ENCODE data around the gene ZNF628.
A peak's percentile ranks its signal among the peaks of the same experiment; 100 is the strongest.
"Not testable (repeated sequence)": the region's sequence is repeated elsewhere in the genome, so short reads cannot be mapped to it uniquely, and the experiment has no call there.

The ZNF628 gene

DNA sequence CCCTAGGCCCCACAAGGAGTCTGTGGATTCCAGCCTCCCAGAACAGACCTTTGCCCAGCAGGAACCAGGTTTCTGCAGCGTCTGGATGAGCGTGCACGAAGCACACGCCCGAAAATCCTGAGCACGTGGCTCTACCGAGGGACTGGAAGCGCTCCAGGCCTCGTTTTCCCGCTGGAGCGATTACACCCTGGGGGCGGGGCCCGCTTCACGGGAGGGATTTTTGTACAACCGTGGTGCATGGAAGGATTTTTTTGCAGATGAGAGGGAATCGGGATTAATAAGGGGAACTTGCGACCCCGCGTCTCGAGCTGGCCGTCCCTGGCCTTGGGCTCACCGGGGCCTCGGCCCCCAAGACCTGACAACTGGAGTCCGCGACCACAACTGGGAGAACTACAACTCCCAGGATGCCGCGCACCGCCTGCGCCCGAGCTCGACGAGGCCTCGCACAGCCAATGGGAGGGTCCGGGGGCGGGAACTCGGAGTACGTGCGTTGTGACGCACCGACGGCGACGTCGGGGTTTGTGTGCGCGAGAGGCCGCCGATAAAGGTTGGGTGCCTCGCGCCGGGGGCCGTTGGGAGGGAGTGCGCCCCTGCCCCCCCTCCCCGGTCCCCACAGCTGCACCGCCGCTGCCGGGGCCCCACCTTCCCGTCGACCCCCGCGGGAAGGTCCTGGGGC is at the start of gene ZNF628:
Gene ZNF628 (plus strand): TSS at position 518 of the 676 bp plus-strand sequence. CDS start 3,294 bp downstream, outside the sequence.
- DNase-seq (ENCODE audit: low read depth, low spot score) = peak; percentile 98

DNA sequence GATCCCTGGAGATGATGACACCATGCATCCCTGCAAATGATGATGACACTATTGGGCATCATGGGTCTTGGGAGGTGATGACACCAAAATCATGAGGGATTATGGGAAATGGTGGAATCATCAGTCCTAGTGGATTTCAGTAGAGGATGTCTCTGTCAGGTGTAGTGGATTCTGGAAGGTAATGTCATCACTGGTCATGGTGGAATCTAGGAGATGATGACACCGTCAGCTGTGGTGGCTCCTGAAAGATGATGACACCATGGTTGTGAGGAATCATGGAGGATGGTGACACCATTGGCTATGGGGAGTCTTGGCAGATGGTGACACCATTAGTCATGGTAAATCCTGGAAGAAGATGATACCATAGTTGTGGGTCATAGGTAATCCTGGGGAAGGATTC is 45.2 kb upstream of the ZNF628 start:
- DNase-seq (ENCODE audit: low read depth, low spot score) = no peak

DNA sequence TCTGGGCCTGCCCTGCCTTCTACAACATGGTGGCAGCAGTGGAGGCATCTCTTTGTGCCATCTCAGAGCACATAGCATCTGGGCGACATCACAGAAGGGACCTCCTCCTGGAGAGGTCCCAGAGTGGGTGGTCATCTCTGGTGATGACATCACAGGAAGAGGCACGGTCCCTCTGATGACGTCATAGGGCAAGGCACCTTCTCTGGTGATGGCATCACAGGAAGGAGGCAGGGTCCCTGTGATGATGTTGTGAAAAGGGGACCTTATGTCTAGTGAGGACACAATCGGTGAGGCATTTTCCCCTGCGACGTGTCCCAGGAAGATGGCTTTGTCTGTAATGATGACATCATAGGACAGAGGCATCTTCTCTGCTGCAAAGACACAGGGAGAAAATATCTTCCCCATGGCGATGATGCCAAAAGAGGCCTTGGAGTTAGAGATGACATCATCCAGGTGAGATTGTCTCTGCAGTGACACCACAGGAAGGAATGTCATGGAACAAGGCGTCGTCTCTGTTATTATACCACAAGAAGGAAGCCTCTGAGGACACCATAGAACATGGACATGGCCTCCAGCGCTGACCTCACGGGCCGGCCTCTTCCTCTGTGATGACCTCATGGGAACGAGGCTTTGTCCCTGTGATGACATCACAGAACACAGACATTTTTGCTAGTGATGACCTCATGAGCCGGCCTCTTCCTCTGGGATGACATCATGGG is 44.0 kb upstream of the ZNF628 start:
- DNase-seq (ENCODE audit: low read depth, low spot score) = peak; percentile 20

DNA sequence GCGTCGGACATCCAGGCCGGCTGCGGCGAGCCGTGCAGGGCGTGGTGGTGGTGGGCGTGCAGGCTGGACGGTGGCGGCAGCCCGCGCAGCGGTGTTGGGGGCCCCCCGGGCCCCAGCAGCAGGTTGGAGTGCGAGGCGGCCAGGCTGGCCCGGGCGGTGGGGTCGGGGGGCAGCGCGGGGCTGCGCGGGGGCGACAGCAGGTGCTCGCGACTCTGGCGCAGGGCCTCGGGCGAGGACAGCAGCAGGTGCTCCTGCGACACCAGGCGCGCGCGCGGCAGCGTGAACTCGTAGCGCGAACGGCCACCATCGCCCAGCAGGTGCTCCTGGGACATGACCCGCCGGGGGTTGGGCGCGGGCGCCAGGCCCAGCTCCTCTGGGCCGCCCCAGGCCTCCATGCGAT is 43.1 kb upstream of the ZNF628 start:
- no peak for DNase-seq (ENCODE audit: low read depth, low spot score)

DNA sequence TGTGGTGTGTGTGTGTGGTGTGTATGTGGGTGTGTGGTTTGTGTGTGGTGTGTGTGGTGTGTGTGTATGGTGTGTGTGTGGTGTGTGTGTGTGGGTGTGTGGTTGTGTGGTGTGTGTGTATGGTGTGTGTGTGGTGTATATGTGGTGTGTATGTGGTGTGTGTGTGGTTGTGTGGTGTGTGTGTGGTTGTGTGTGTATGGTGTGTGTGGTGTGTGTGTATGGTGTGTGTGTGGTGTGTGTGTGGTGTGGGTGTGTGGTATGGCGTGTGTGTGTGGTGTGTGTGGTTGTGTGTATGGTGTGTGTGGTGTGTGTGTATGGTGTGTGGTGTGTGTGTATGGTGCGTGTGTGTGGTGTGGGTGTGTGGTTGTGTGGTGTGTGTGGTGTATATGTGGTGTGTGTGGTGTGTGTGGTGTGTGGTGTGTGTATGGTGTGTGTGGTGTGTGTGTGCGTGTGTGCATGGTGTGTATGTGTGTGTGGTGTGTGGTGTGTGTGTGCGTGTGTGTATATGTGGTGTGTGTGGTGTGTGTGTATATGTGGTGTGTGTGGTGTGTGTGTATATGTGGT is 42.0 kb upstream of the ZNF628 start:
- DNase-seq (ENCODE audit: low read depth, low spot score) = no peak

DNA sequence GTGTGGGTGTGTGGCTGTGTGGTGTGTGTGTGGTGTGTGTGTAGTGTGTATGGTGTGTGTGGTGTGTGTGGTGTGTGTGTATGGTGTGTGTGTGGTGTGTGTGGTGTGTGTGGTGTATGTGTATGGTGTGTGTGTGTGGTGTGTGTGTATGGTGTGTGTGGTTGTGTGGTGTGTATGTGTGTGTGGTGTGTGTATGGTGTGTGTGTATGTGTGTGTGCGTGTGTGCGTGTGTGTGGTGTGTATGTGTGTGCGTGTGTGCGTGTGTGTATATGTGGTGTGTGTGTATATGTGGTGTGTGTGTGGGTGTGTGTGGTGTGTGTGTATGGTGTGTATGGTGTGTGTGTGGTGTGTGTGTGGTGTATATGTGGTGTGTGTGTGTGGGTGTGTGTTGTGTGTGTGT is 41.4 kb upstream of the ZNF628 start:
- DNase-seq (ENCODE audit: low read depth, low spot score) = no peak

DNA sequence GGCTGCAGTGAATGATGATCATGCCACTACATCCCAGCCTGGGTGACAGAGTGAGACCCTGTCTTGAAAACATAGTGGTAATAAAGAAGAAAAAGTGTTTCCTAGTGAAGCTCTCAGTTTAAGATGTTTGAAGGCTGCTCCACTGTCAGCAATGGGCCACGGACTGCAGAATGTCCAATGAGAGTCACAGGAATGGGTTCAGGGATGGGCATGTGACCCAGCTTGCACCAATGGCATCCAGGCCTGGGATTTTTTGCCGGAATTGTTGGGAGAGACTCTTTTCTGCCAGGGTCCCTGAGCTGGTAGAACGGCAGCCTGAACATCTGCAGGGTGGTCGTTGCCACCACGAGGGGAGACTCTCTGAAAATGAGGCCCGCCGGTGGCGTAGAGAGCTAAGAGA is 39.6 kb upstream of the ZNF628 start:
- no peak for DNase-seq (ENCODE audit: low read depth, low spot score)

DNA sequence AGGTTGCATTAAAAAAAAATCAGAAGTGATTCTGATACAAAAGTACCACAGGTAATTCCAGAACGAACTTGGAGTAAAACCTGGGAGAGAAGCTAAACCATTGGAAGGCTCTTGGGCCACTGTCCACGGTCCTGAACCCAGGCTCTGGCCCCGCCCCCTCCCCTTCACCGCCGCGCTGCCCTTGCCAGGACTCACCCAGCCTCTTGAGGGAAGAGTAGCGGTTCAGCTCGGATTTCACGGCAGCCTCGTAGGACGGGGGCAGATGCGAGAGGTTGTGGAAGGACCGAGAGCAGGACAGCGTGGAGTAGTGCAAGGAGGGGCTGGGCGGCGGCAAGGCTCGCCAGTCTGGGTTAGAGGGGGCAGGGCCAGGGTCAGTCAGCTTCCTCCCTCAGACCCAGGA is 39.0 kb upstream of the ZNF628 start:
- peak; percentile 90 for DNase-seq (ENCODE audit: low read depth, low spot score)

DNA sequence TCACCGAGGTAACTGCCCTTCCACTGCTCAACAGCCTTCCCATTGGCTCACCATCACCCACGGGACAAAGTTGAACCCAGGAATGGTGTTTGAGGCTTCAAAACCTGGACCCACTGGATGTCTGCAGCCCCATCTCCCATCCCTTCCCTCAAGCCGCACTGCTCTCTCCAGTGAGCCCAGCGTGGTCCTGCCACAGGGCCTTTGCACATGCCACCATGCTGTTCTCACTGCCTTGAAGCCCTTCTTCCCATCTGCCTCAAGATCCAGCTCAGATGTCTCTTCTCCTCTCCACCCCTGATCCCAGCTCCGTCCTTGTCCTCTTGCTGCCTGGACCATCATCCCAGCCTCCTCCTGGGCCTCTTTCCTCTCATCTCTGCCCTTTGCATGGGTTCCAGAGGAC is 37.4 kb upstream of the ZNF628 start:
- no peak for DNase-seq (ENCODE audit: low read depth, low spot score)

DNA sequence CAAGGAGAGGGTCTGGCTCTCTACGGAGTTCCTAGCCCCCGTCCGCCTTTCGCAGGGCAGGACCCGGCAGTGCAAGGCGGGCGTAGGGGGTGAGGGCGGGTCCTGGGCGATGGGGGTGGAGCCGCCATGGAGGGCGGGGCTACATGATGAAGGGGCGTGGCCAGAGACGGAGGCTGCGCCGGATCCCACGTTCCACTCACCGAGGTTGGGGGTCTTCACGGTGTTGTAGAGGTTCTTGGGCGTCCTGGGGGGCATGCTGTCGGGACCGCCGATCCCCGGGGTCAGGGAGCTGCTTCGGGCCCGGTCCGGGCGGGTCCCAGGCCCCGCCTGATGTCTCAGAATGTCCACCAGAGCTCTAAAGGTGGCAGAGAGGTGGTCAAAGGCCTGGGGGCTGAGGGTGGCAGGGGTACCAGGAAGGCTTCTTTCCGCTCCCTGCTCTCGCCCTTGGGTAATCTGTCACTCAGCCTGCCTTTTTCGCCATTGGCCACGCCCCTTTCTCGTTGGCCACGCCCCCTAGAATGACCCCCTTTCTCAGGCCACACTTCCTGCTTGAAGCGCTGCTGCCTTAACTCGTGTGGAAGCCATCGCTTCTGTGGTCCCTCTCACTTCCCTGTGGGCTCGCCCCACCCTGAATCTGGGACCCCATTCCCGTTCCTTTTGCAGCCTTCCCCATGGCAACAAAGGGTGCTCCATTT is 35.9 kb upstream of the ZNF628 start:
- peak; percentile 84 for DNase-seq (ENCODE audit: low read depth, low spot score)

DNA sequence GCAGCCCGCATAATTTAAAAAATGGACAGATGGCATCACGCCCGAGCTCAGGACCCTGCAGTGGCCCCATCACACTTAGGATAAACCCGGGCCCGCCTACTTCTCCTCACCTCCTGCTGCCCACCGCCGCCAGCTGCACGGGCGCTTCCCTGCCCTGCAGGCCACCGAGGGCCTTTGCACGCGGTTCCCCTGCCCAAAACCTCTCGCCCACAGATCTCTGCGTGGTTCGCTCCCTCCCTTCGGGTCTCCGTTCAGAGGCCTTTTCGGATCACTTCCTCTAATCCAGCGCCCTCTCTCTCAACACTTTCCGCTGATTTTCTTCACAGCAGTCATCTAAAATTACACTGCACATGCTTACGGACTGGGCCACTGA is 35.1 kb upstream of the ZNF628 start:
- DNase-seq (ENCODE audit: low read depth, low spot score) = no peak

DNA sequence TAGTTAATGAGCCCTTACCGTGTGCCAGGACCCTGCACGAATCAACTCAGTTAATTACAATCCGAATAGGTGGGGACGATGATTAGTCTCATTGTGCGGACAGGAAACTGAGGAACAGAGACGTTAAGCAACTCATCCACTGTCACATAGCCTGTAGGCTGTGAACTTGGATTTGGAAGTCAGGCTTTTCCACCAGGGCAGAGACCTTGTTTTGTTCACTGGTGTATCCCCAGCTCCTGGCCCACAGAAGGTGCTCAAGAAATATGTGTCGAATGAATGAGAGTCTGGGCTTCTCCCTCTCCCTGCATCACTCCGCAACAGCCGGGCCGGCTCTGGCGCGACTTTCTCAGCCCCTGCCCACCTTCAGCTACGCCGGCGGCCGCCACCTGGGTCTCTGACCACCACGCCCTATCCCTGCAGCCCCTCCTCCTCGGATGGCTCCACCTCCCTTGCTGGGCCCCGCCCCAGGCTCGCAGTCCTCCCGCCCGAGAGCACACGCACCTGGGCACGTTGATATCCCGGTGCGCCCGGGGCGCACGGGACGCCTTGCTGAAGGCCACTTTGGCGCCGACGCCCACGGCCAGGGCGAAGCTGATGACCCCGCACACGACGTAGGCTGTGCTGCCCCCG is 34.6 kb upstream of the ZNF628 start:
- peak; percentile 78 for DNase-seq (ENCODE audit: low read depth, low spot score)

DNA sequence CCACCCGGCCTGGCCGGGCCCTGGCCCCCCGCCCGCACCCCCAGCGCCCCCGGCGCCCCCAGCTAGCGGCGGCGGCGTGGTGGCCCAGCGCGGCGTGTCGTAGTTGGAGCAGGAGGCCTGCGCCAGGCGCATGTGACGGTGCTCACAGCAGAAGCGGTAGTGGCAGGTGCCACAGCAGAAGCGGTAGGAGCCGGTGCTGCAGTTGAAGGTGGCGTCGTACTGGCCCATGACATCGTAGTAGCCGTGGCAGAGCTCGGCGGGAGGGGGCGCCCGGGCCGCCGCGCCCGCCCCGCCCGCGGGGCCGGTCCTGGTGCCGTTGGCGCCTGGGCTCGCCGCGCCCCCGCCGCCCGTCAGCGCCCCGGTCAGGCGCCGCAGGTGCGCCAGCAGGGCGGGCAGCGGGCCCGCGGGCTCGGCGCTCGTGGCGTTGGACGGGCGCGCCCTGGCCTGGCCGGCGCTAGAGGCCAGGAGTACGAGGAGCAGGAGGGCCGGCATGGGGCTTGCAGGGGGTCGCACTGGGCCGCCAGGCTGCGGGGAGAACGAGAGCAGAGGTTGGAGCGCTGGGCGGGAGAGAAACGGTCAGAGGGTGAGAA is 34.0 kb upstream of the ZNF628 start:
- no peak for DNase-seq (ENCODE audit: low read depth, low spot score)

DNA sequence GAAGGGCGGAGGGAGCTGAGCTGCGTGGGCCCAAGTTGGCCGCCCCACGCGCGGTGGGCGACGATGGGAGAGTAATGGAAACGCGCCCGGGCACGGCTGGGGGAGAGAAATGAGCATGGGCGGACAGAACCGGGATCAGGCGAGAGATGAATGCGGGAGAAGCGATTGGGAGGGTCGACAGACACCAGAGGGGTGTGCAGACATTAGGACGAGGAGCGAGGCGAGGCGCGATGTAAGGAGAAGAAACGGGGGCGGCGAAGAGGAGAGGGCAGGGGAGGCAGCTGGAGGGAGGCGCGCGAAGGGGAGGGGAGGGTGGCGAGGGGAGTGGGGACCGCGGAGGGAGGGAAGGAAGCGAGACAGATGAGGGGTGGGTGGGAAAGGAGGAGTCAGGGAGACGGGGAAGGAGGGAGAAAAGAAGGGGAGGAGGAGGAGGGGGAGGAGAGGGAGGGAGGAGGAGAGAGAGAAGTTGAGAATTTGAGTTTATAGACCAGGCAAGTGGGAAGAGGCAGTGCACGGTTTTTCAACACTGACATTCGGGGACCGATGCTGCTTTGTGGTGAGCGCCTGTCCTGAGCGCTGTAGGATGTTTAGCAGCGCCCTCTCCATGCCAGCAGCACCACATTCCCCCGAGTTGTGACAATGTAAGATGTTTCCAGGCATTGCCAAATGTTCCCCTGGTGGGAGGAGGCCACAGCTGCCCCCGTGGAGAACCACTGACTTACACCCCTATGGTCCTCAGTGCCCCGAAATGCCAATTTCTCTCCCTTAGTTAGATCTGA is 33.2 kb upstream of the ZNF628 start, which contains the start of gene SHISA7:
Gene SHISA7 (minus strand): TSS at position 256 of the 779 bp plus-strand sequence. CDS start 437 bp downstream, outside the sequence.
- DNase-seq (ENCODE audit: low read depth, low spot score) = no peak

DNA sequence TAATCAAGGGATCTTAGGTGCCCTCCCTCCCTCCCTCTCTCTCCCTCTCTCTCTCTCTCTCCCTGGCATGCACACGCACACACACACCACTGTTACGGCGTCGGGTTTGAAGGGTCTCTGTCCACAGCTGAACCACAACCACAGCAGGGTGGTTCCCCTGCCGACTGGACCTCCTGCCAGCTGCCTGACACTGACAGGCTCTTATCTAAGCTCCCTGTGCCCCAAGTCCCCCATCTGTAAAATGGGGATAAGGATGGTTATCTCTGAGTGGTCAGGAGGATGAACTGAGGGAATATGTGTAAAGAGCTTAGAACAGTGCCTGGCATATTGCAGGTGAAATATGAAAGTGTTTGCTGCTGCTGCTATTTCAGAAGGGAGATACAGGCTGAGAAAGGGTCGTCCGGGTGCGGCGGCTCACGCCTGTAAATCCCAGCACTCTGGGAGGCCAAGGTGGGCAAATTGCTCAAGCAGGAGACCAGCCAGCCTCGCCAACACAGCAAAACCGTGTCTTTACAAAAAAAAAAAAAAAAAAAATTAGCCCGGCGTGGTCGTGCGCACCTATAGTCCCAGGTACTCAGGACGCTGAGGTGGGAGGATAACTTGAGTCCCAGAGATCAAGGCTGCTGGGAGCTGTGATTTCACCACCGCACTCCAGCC is 32.5 kb upstream of the ZNF628 start:
- no peak for DNase-seq (ENCODE audit: low read depth, low spot score)

DNA sequence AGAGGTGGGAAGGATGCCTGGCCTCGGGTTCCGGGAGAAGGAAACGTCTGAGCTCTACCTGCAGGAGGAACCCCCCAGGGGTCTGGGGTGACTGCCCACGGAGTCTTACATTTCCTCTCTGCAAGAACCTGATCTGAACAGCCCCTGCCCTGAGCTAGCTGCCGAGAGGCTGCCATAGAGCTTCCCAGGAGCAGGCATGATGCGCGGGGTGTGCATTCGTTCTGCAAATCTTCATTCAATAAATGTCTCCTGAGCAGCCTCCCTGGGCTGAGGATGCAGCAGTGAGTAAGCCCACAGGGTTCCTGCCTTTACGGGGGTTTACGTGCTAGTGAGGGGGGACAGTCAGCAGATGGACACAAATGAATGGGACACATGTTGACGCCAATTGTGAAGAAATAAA is 31.8 kb upstream of the ZNF628 start:
- DNase-seq (ENCODE audit: low read depth, low spot score) = no peak

DNA sequence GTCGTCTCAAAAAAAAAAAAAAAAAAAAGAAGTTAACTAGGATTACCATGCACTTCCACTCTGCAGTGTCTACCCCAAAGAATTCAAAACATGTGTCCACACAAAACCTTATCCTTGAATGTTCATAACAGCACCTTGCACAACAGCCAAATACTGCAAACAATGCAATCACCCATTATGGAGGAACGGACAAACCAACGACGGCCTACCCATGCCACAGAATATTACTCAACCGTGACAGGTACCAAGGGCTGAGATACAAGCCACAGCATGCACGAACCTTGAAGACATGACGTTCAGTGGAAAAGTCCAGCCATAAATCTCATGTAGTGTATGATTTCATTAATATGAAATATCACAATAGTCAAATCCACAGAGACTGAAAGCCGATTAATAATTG is 30.4 kb upstream of the ZNF628 start:
- DNase-seq (ENCODE audit: low read depth, low spot score) = no peak

DNA sequence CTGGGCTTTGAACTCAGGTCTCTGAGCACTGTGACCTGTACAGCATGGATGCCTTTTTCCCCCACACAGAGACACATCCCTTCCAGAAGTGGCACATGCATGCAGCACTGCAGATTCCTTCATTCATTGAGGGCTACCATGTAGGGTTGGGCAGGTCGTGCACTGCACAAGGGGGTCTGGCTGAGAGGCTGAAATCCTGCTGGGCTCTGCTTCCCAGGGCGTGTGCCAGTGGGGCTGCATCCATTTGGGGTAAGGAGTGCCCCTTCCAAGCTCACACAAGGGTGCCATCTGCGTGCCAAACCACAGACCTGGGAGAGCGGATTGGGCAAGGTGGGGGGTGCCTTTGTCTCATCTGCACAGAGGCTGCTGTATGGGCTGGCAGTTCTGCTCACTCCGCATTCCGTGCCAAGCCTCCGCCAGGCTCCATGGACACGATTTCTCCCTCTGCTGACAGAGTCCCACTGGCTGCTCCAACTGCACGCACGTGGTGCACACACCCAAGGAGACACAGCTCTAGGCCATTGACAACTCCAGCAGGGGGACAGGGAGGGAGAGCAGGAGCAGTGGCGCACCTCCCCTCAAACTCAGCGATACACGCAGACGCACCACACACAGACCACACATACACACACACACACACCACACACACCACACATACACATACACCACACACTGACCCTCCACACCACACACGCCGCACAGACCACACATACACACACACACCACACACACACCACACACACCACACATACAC is 28.8 kb upstream of the ZNF628 start:
- DNase-seq (ENCODE audit: low read depth, low spot score) = no peak

DNA sequence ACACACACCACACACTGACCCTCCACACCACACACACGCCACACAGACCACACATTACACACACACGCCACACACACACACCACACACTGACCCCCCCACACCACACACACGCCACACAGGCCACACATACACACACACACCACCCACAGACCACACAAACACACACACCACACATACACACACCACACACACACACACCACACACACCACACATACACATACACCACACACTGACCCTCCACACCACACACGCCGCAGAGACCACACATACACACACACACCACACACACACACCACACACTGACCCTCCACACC is 28.3 kb upstream of the ZNF628 start:
- not testable (repeated sequence) for DNase-seq (ENCODE audit: low read depth, low spot score)

DNA sequence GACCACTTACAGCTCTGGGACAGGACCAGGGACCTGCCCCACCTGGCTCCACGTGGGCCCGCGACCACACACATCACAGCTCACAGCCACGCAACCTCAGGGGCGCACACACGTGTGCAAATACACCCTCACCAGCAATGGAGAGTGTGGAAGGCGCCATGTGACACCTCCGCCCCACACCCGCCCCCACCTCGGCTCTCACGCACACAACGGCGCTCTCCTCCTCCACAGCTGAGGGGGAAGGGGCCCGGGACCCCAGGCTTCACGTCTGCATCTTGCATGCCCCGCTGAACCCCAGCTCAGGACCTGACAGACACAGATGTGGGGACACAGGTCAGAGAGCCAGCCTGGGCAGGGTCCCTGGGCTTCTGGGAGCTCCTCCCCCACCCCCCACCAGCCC is 26.9 kb upstream of the ZNF628 start:
- DNase-seq (ENCODE audit: low read depth, low spot score) = no peak
